Subcutaneous adipose tissue (tissue), 4 donors: Measurements from ENCODE around the gene MRPL39. TPM values are rescaled to one million over a fixed set of nuclear protein-coding genes. Genes with fewer than 3 reads are reported as not detected.

ENCODE experiments used
- total RNA-seq, 4 donors: library from RNA; depleted of rRNA; stranded (reverse); fragments of >200 nt; gene quantifications; one replicate each; pipeline ENCODE4 v1.1.0, GENCODE V29; 2016
- TF ChIP-seq, protein P1 (sequence below): fragments of 450-650 bp; IDR thresholded peaks from one replicate; pipeline ENCODE4 v1.5.1; 2016; ENCODE audit warnings: low read depth, mild to moderate bottlenecking, control low read depth, antibody characterized with exemption, moderate library complexity

The MRPL39 gene
- total RNA-seq, 4 donors from 2014 or later = 13.0 to 36.7 (median 16.2) TPM

DNA sequence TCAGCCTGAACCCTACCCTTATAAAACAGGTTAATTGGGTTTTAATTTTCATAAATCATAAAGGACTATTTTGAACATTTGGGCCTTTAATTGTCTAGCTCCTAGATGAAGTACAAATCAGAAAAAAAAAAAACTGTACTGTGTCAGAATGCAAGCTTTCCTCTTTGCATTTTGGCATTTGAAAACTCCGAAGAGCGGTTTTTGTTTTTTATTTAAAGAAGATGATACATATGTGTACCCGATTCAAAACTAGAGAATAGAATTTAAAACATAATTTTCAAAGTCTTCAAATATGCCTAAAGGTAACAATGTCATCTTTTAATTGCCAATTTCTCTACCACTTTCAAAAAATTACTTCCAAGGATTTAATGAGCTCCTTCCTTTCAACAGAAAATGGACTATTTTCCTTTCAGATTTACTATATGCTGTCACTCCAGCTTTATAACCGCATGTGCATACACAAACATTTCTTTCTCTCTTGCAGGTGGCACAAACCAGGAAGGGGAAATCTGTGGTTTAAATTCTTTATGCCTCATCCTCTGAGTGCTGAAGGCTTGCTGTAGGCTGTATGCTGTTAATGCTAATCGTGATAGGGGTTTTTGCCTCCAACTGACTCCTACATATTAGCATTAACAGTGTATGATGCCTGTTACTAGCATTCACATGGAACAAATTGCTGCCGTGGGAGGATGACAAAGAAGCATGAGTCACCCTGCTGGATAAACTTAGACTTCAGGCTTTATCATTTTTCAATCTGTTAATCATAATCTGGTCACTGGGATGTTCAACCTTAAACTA, 33.7 kb downstream of the MRPL39 start:
- TF ChIP-seq, protein P1, sequence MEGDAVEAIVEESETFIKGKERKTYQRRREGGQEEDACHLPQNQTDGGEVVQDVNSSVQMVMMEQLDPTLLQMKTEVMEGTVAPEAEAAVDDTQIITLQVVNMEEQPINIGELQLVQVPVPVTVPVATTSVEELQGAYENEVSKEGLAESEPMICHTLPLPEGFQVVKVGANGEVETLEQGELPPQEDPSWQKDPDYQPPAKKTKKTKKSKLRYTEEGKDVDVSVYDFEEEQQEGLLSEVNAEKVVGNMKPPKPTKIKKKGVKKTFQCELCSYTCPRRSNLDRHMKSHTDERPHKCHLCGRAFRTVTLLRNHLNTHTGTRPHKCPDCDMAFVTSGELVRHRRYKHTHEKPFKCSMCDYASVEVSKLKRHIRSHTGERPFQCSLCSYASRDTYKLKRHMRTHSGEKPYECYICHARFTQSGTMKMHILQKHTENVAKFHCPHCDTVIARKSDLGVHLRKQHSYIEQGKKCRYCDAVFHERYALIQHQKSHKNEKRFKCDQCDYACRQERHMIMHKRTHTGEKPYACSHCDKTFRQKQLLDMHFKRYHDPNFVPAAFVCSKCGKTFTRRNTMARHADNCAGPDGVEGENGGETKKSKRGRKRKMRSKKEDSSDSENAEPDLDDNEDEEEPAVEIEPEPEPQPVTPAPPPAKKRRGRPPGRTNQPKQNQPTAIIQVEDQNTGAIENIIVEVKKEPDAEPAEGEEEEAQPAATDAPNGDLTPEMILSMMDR = no peak

DNA sequence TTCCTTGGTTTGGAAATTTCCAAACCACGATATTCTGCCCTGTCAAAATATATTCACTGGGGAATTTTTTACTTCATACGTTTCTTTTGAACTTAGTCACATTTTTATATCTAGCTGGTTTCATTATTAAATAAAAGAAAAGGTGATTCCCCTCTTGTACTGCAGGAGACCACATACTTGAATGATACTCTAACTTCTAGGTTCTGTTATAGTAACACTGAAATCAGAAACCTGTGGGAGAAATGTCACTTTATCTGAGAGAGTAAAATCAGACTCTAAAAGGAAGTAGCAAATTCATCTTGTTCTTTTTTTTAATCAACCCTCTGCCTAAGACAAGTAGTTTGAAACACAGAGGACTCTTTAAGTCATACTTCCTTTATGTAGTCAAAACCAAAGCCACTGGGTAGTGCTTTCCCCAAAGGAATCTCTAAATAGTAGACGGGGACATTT, 34.4 kb downstream of the MRPL39 start:
- TF ChIP-seq, protein P1 = no peak

DNA sequence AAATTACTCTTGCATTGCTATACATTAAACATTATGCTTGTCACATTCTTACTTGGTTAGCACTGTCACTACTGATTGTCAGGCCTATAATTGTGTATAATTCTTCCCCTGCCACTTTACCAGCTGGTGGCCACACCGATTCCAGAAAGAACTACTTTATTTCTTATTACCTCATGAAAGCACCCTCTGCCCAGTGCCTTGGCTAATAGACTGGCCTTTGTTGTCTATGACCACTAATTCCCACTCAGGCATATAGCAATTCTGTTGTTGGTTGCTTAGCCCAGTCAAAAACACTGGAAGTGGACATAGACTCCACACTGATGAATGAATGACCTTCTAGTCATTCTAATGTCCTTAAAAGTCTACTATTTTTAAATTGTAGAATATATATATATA, 35.6 kb downstream of the MRPL39 start:
- TF ChIP-seq, protein P1 = no peak

DNA sequence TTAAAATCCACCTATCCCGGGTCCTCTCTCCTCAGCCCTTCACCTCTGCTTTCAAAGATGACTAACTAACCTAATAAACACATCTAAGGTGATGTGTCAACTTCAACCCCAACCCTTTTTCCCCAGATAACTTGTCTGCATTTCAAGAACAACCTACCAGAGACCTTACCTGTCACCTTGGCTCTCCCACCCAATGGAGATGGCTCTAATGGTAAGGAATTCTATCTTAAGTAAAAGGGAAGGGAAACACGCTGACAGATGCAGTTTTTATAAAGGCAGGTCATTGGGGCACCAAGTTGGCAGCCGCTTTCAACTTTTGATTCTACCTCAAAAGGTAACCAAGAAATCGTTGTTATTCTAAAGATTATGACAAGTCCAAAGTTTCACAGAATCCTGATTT, 37.6 kb downstream of the MRPL39 start:
- TF ChIP-seq, protein P1 = no peak

DNA sequence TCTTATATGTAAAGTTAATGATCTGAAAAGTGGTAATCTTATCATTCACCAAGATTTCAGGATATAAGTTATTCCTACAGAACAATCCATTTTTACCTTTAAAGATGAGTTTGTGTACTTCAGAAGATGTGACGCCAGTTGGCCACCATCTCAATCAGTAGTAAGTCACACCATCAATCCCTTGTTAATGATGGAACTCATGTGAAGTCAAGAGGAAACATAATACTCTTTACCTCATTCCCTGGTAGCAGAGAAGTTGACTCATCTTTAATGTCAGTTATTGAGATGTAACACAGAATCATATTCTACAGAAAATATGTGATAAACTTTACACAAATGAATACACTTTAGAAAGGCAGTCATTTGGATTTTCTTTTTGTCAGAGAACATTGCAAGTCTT, 38.2 kb downstream of the MRPL39 start:
- TF ChIP-seq, protein P1 = no peak

DNA sequence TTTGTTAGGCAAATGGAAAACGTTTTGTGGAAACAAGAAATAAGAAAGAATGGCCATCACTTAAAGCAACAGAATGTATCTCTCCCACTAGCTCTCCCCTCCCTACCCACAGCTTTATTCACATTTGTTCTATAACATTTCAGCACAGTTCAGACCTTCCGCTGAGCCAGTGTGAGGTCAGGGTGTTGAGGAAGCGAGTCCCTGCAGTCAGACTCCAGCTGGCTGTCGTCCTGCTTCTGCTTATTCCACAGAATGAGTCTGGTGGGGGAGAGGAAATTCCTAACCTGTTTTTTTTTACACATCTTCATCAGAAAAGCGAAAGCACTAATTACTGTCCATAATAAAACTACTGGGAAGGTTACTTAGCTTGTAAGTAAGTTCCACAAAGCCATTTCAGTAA, 39.0 kb downstream of the MRPL39 start:
- TF ChIP-seq, protein P1 = no peak

DNA sequence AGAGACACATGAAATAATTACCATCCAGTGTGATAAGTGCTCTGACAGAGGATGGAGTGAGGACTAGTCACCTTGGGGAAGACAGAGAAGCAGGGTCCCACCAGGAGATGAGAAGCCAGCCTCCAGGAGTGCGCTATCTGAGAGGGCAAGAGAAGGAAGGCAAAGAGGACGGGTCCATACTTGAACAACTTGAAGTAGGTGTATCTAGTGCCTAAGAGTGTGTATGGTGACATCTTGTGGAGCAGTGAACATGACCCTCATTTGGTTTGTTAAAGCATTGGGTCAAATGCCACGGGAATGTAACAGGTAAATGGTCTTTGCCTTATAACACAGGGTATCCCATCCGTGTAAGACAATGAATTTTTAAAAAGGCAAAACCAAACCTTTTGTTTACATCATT, 39.8 kb downstream of the MRPL39 start:
- TF ChIP-seq, protein P1 = no peak
